Hepatocyte (in vitro differentiated cells): ENCODE data around the gene TTLL9. TPM values are rescaled to one million over a fixed set of nuclear protein-coding genes. Genes with fewer than 3 reads are reported as not detected.

Experiments
- DNase-seq: peaks from one replicate; pipeline ENCODE4 v3.0.0-alpha.2; 2016; ENCODE audit warnings: low spot score
- H2AFZ ChIP-seq: fragments of 200-600 bp; sonication (generic); 2 replicates; pipeline ENCODE4 v1.6.0; 2016; ENCODE audit warnings: antibody characterized with exemption, mild to moderate bottlenecking
- H3K27ac ChIP-seq: fragments of 200-600 bp; sonication (generic); 2 replicates; pipeline ENCODE4 v1.5.1; 2016; ENCODE audit warnings: mild to moderate bottlenecking
- H3K27me3 ChIP-seq: fragments of 200-600 bp; sonication (generic); 2 replicates; pipeline ENCODE4 v1.6.1; 2016
- H3K36me3 ChIP-seq: fragments of 200-600 bp; sonication (generic); replicated peaks from 2 replicates; pipeline ENCODE4 v1.5.1; 2016; ENCODE audit warnings: low read depth; ENCODE audit not compliant: insufficient read depth
- H3K4me1 ChIP-seq: fragments of 200-600 bp; sonication (generic); 2 replicates; pipeline ENCODE4 v1.5.1; 2016; ENCODE audit warnings: mild to moderate bottlenecking, moderate library complexity; ENCODE audit not compliant: insufficient read depth
- H3K4me2 ChIP-seq: fragments of 200-600 bp; sonication (generic); 2 replicates; pipeline ENCODE4 v1.6.0; 2016
- H3K4me3 ChIP-seq: fragments of 200-600 bp; sonication (generic); 2 replicates; pipeline ENCODE4 v1.5.1; 2016; ENCODE audit warnings: mild to moderate bottlenecking
- H3K79me2 ChIP-seq: fragments of 200-600 bp; sonication (generic); 2 replicates; pipeline ENCODE4 v1.6.0; 2017; ENCODE audit warnings: mild to moderate bottlenecking
- H3K9me2 ChIP-seq: fragments of 200-600 bp; sonication (generic); replicated peaks from 2 replicates; pipeline ENCODE4 v1.6.0; 2017; ENCODE audit warnings: mild to moderate bottlenecking; ENCODE audit not compliant: insufficient read depth
- H3K9me3 ChIP-seq: fragments of 200-600 bp; sonication (generic); 2 replicates; pipeline ENCODE4 v1.5.1; 2016; ENCODE audit warnings: low read depth, mild to moderate bottlenecking
- H4K20me1 ChIP-seq: fragments of 200-600 bp; sonication (generic); 2 replicates; pipeline ENCODE4 v1.6.0; 2016; ENCODE audit warnings: mild to moderate bottlenecking; ENCODE audit not compliant: insufficient read depth, poor library complexity, severe bottlenecking
- CTCF ChIP-seq: fragments of 200-600 bp; sonication (generic); IDR thresholded peaks from 2 replicates; pipeline ENCODE4 v1.5.1; 2016; ENCODE audit warnings: antibody characterized with exemption, mild to moderate bottlenecking; ENCODE audit not compliant: poor library complexity
- EZH2 ChIP-seq: fragments of 200-600 bp; sonication (generic); IDR thresholded peaks from 2 replicates; pipeline ENCODE4 v1.6.1; 2016; ENCODE audit warnings: antibody characterized with exemption, mild to moderate bottlenecking, borderline replicate concordance
- EZH2phosphoT487 ChIP-seq: fragments of 200-600 bp; sonication (generic); IDR thresholded peaks from one replicate; pipeline ENCODE4 v1.6.1; 2018; ENCODE audit warnings: antibody characterized with exemption, mild to moderate bottlenecking, low read depth, moderate library complexity; ENCODE audit not compliant: unreplicated experiment, severe bottlenecking
- WGBS: methylation state at CpG from one replicate; pipeline ENCODE4 v1.1.6; 2016; ENCODE audit warnings: low lambda C conversion rate; ENCODE audit errors: missing lambda C conversion rate; 5-methylcytosine and 5-hydroxymethylcytosine counted together
- polyA plus RNA-seq: library from polyadenylated mRNA; unstranded; fragments of >200 nt; fragmentation: Nextera tagmentation; extraction: Ambion mirVana; gene quantifications from 2 replicates; pipeline ENCODE4 v1.2.1, GENCODE V29; 2016
- total RNA-seq: library from RNA; depleted of rRNA; stranded (reverse); fragments of >200 nt; gene quantifications from 2 replicates; pipeline ENCODE4 v1.2.3, GENCODE V29; 2014

The TTLL9 gene
- total and polyA plus RNA-seq, 2 experiments from 2014 or later, result 0.18 TPM; not detected in 1

GRCh38 chr20:31823360-31824124, 46.9 kb upstream of the TTLL9 start:
- Histone ChIP-seq H2AFZ (no peak overlapping the region), H3K9me3 (no peaks in the 10 kb centered on the region), H4K20me1 (no peaks in the 10 kb centered on the region), H3K27me3 (no peaks in the 10 kb centered on the region), H3K79me2 (no peaks in the 10 kb centered on the region), H3K27ac (no peak overlapping the region), H3K36me3 (no peaks in the 10 kb centered on the region), H3K4me2 (no peak overlapping the region), H3K9me2 (no peaks in the 10 kb centered on the region), H3K4me1 (no peaks in the 10 kb centered on the region), H3K4me3 (no peak overlapping the region)
- DNase-seq, result no peak
- 77% methylated on average over 14 of the region's 14 CpGs for WGBS
- TF ChIP-seq CTCF, result no peak
- no peak for TF ChIP-seq EZH2phosphoT487
- TF ChIP-seq EZH2, result no peak

- Histone ChIP-seq H3K4me3 (no peak overlapping the region), H3K4me2 (no peak overlapping the region), H3K27ac (no peak overlapping the region), H3K9me3 (no peaks in the 10 kb centered on the region), H4K20me1 (no peaks in the 10 kb centered on the region), H2AFZ (no peak overlapping the region), H3K79me2 (no peaks in the 10 kb centered on the region), H3K36me3 (no peaks in the 10 kb centered on the region), H3K4me1 (no peaks in the 10 kb centered on the region), H3K9me2 (no peaks in the 10 kb centered on the region), H3K27me3 (no peaks in the 10 kb centered on the region)
- DNase-seq, result no peak
- TF ChIP-seq EZH2 (no peak), CTCF (no peak), EZH2phosphoT487 (no peak)
- WGBS, result 89% methylated on average over 4 of the region's 4 CpGs
These were observed 46.3 kb upstream of the TTLL9 start for GRCh38 chr20:31824125-31824485.

- no peaks in the 10 kb centered on the region for H3K9me2 ChIP-seq
- H3K4me2 ChIP-seq, result no peak overlapping the region
- 83% methylated on average over 14 of the region's 14 CpGs for WGBS
- no peaks in the 10 kb centered on the region for H3K4me1 ChIP-seq
- H3K27me3 ChIP-seq, result no peaks in the 10 kb centered on the region
- no peaks in the 10 kb centered on the region for H3K79me2 ChIP-seq
- H3K27ac ChIP-seq, result no peak overlapping the region
- TF ChIP-seq CTCF (no peak), EZH2 (no peak), EZH2phosphoT487 (no peak)
- no peaks in the 10 kb centered on the region for H3K36me3 ChIP-seq
- H3K9me3 ChIP-seq, result no peaks in the 10 kb centered on the region
- no peak overlapping the region for H3K4me3 ChIP-seq
- H4K20me1 ChIP-seq, result no peaks in the 10 kb centered on the region
- DNase-seq, result no peak
- no peak overlapping the region for H2AFZ ChIP-seq
These were observed 45.7 kb upstream of the TTLL9 start for GRCh38 chr20:31824554-31825313.
